A549 (cell line): ENCODE results near the gene COL15A1. TPM values are rescaled to one million over a fixed set of nuclear protein-coding genes. Genes with fewer than 3 reads are reported as not detected.

Experiments used
- ATAC-seq, 2 experiments: fragments of 200-7000 bp in 1 of 2; fragments of >200 bp in 1 of 2; cut with Nextera tagmentation in 1 of 2; cut with Tn5 transposase in 1 of 2; 3 replicates each; pipeline versions ENCODE4 v1.8.0 to v1.9.1; 2018 to 2020; ENCODE audit warnings: mild to moderate bottlenecking in 1 of 2, moderate library complexity in 1 of 2
- CTCF ChIA-PET: fragments of 300-600 bp; sonication (Branson Sonifier 250); formaldehyde crosslinking; extraction: SDS; loops from one replicate; lab custom pipeline; 2021; ENCODE audit warnings: antibody characterized with exemption, inconsistent platforms; lab: Yijun Ruan, JAX
- POLR2A ChIA-PET: fragments of 350-600 bp; formaldehyde crosslinking; extraction: SDS; loops from one replicate; lab custom pipeline; 2021; ENCODE audit warnings: antibody characterized with exemption, inconsistent platforms; lab: Yijun Ruan, JAX
- DNase-seq, 2 experiments: peaks; one replicate each; pipeline versions ENCODE4 v3.0.0 to v3.0.0-alpha.2; 2011 to 2016; ENCODE audit warnings: low read depth in 1 of 2, low spot score in 1 of 2
- FAIRE-seq: peaks from 2 replicates; lab custom pipeline; 2011; peaks lifted over from hg19 to GRCh38; lab: Jason Lieb, UNC
- H3K27ac ChIP-seq, 2 experiments: fragments of >200 bp; sonication (Bioruptor Twin); formaldehyde crosslinking; 3 replicates each; pipeline ENCODE4 v1.5.1; 2016 to 2017
- H3K4me1 ChIP-seq: fragments of >200 bp; sonication (Bioruptor Twin); formaldehyde crosslinking; 3 replicates; pipeline ENCODE4 v1.6.1; 2016
- H3K4me2 ChIP-seq: fragments of >200 bp; sonication (Bioruptor Twin); formaldehyde crosslinking; 3 replicates; pipeline ENCODE4 v1.6.1; 2016
- H3K4me3 ChIP-seq: fragments of >200 bp; sonication (Bioruptor Twin); formaldehyde crosslinking; 3 replicates; pipeline ENCODE4 v1.5.1; 2016
- H3K9me3 ChIP-seq: fragments of >200 bp; sonication (Bioruptor Twin); formaldehyde crosslinking; 3 replicates; pipeline ENCODE4 v1.6.1; 2016
- BCL3 ChIP-seq: fragments of >200 bp; sonication (Bioruptor Twin); formaldehyde crosslinking; IDR thresholded peaks from 3 replicates; pipeline ENCODE4 v1.6.1; 2016
- BHLHE40 ChIP-seq: IDR thresholded peaks from 2 replicates; pipeline ENCODE4 v1.6.1; 2012; ENCODE audit warnings: low read depth, low read length, inconsistent platforms
- CBX2 ChIP-seq: fragments of 200-600 bp; sonication (generic); IDR thresholded peaks from 2 replicates; pipeline ENCODE4 v1.6.1; 2016; ENCODE audit warnings: low read depth, mild to moderate bottlenecking, borderline replicate concordance
- CHD2 ChIP-seq: fragments of 150-350 bp; IDR thresholded peaks from 2 replicates; pipeline ENCODE4 v1.6.1; 2014; ENCODE audit warnings: low read length; ENCODE audit not compliant: partially characterized antibody
- EHF ChIP-seq: fragments of 250-450 bp; sonication (Bioruptor Pico); IDR thresholded peaks from 2 replicates; pipeline ENCODE4 v1.5.0; 2020; ENCODE audit warnings: mild to moderate bottlenecking
- EHMT2 ChIP-seq: fragments of 200-600 bp; sonication (generic); IDR thresholded peaks from 2 replicates; pipeline ENCODE4 v1.6.1; 2016; ENCODE audit warnings: antibody characterized with exemption, low read depth, mild to moderate bottlenecking, moderate library complexity
- FOSB ChIP-seq: fragments of 250-450 bp; sonication (Bioruptor Pico); IDR thresholded peaks from 2 replicates; pipeline ENCODE4 v1.5.0; 2020; ENCODE audit warnings: mild to moderate bottlenecking, moderate library complexity
- FOSL2 ChIP-seq, 2 experiments: fragments of 450-650 bp in 1 of 2; fragments of >200 bp in 1 of 2; sonication (Bioruptor Twin) in 1 of 2; formaldehyde crosslinking; IDR thresholded peaks; 2 replicates each; pipeline versions ENCODE4 v1.5.0 to v1.6.1; 2016 to 2020; ENCODE audit warnings: mild to moderate bottlenecking in 1 of 2, moderate library complexity in 1 of 2
- FOXS1 ChIP-seq: fragments of 250-450 bp; sonication (Bioruptor Pico); IDR thresholded peaks from 2 replicates; pipeline ENCODE4 v1.5.0; 2020; ENCODE audit warnings: mild to moderate bottlenecking, moderate library complexity
- GATA3 ChIP-seq: IDR thresholded peaks from 2 replicates; pipeline ENCODE4 v1.6.1; 2012; ENCODE audit warnings: borderline replicate concordance
- HOXB5 ChIP-seq: fragments of 250-450 bp; sonication (Bioruptor Pico); IDR thresholded peaks from 2 replicates; pipeline ENCODE4 v1.5.0; 2020; ENCODE audit warnings: mild to moderate bottlenecking, moderate library complexity
- JUNB ChIP-seq: fragments of >200 bp; sonication (Bioruptor Twin); formaldehyde crosslinking; IDR thresholded peaks from 2 replicates; pipeline ENCODE4 v1.6.1; 2016
- KDM5A ChIP-seq: fragments of 200-600 bp; sonication (generic); IDR thresholded peaks from 2 replicates; pipeline ENCODE4 v1.6.1; 2016; ENCODE audit warnings: antibody characterized with exemption, mild to moderate bottlenecking
- MAFK ChIP-seq: fragments of 450-650 bp; IDR thresholded peaks from 2 replicates; pipeline ENCODE4 v1.6.1; 2014; ENCODE audit not compliant: partially characterized antibody
- MYC ChIP-seq: IDR thresholded peaks from 2 replicates; pipeline ENCODE4 v1.6.1; 2012; ENCODE audit warnings: mild to moderate bottlenecking, inconsistent platforms, low read length, improper control_type of control experiment, borderline replicate concordance
- POLR2A ChIP-seq: IDR thresholded peaks from 2 replicates; pipeline ENCODE4 v1.6.1; 2012; ENCODE audit warnings: mild to moderate bottlenecking, low read length
- POLR2AphosphoS2 ChIP-seq: conservative IDR thresholded peaks from 2 replicates; pipeline ENCODE4 v1.6.1; 2012; ENCODE audit warnings: low read length, improper control_type of control experiment, inconsistent platforms
- RARB ChIP-seq: fragments of 250-450 bp; sonication (Bioruptor Pico); IDR thresholded peaks from 2 replicates; pipeline ENCODE4 v1.8.0; 2021; ENCODE audit warnings: mild to moderate bottlenecking, moderate library complexity
- REST ChIP-seq: fragments of 200-600 bp; sonication (generic); IDR thresholded peaks from 2 replicates; pipeline ENCODE4 v1.6.1; 2016; ENCODE audit warnings: antibody characterized with exemption, mild to moderate bottlenecking, moderate library complexity
- RFX5 ChIP-seq: fragments of 450-650 bp; IDR thresholded peaks from 2 replicates; pipeline ENCODE4 v1.7.1; 2014; ENCODE audit warnings: antibody characterized with exemption, mild to moderate bottlenecking, moderate library complexity
- RNF2 ChIP-seq: fragments of 200-600 bp; sonication (generic); IDR thresholded peaks from 2 replicates; pipeline ENCODE4 v1.6.1; 2016; ENCODE audit warnings: low read depth, mild to moderate bottlenecking, antibody characterized with exemption, moderate library complexity, borderline replicate concordance
- SMC3 ChIP-seq: fragments of >200 bp; sonication (Bioruptor Twin); formaldehyde crosslinking; IDR thresholded peaks from 3 replicates; pipeline ENCODE4 v1.6.1; 2018; ENCODE audit warnings: inconsistent platforms
- TFCP2L1 ChIP-seq: fragments of 250-450 bp; sonication (Bioruptor Pico); IDR thresholded peaks from 2 replicates; pipeline ENCODE4 v1.5.0; 2021; ENCODE audit warnings: mild to moderate bottlenecking
- TP53 ChIP-seq: fragments of 250-450 bp; sonication (Bioruptor Pico); IDR thresholded peaks from 2 replicates; pipeline ENCODE4 v1.5.0; 2021; ENCODE audit warnings: mild to moderate bottlenecking, moderate library complexity
- USF2 ChIP-seq: fragments of 450-650 bp; IDR thresholded peaks from 2 replicates; pipeline ENCODE4 v1.6.1; 2014; ENCODE audit warnings: antibody characterized with exemption
- ZC3H11A ChIP-seq: fragments of 450-650 bp; IDR thresholded peaks from 2 replicates; pipeline ENCODE4 v1.6.1; 2014; ENCODE audit warnings: antibody characterized with exemption, mild to moderate bottlenecking
- ZFP36 ChIP-seq: fragments of 450-650 bp; IDR thresholded peaks from 2 replicates; pipeline ENCODE4 v1.6.1; 2014; ENCODE audit warnings: borderline replicate concordance; ENCODE audit not compliant: partially characterized antibody
- ZNF302 ChIP-seq: fragments of 250-450 bp; sonication (Bioruptor Pico); IDR thresholded peaks from 2 replicates; pipeline ENCODE4 v1.9.0; 2021; ENCODE audit warnings: inconsistent platforms, mild to moderate bottlenecking, moderate library complexity
- WGBS: methylation state at CpG from one replicate; pipeline ENCODE4 v1.1.6; 2017; ENCODE audit errors: missing lambda C conversion rate; 5-methylcytosine and 5-hydroxymethylcytosine counted together
- polyA plus RNA-seq, 4 experiments: library from polyadenylated mRNA; depleted of rRNA in 3 of 4; stranded (reverse); fragments of >200 nt; fragmentation: RNase III in 1 of 4; extraction: RNeasy Plus Mini Kit Qiagen cat#74134 plus additional on column Dnase treatment in 1 of 4; gene quantifications; 2 replicates in 3 of 4; 3 replicates in 1 of 4; pipeline ENCODE4 v1.2.3, GENCODE V29; 2011 to 2017
- TF ChIP-seq, protein P1 (sequence below): IDR thresholded peaks from 2 replicates; pipeline ENCODE4 v1.6.1; 2012; ENCODE audit warnings: low read depth, borderline replicate concordance
- TF ChIP-seq, protein P2 (sequence below): IDR thresholded peaks from 2 replicates; pipeline ENCODE4 v1.6.1; 2012

The COL15A1 gene
- polyA plus RNA-seq, 2 of the 4 experiments (the other 2 are of a cell fraction): 0.09 to 0.12 TPM

DNA sequence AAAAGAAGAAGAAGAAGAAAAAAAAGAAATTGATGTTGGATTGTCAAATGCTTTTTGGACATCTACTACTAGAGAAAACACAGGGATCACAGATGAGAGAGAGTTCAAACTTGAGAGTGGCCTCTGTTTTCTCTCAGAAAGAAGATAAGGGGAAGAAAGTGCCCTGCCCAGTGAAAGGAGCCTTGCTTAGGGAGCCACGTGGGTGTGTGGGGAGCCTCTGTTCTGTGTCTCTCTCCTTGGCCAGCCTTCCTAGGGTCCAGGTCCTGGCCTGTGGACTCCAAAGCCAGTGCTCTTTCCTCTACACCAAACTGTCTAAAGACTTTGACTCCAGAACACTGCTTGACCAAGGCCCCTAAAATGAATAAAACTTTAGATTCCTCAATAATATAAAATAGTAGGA is 22.0 kb upstream of the COL15A1 start:
- Histone ChIP-seq H3K27ac (no peak overlapping the region), H3K4me1 (no peaks in the 10 kb centered on the region), H3K4me2 (no peak overlapping the region), H3K9me3 (no peaks in the 10 kb centered on the region), H3K4me3 (no peak overlapping the region)
- 0% methylated on average over 1 of the region's 1 CpG for WGBS
- DNase-seq (no peak), FAIRE-seq (no peak), ATAC-seq (no peak)
- TF ChIP-seq BHLHE40: no peak
- no peak for TF ChIP-seq POLR2A
- TF ChIP-seq, protein P1, sequence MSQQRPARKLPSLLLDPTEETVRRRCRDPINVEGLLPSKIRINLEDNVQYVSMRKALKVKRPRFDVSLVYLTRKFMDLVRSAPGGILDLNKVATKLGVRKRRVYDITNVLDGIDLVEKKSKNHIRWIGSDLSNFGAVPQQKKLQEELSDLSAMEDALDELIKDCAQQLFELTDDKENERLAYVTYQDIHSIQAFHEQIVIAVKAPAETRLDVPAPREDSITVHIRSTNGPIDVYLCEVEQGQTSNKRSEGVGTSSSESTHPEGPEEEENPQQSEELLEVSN: no peak
- no peak for TF ChIP-seq POLR2AphosphoS2
- TF ChIP-seq MAFK: no peak
- no peak for TF ChIP-seq BCL3
- no peak for TF ChIP-seq KDM5A
- TF ChIP-seq SMC3: no peak
- TF ChIP-seq JUNB: no peak
- TF ChIP-seq ZC3H11A: no peak
- TF ChIP-seq RNF2: no peak
- no peak for TF ChIP-seq FOSB (CRISPR knock-in tag)
- TF ChIP-seq REST: no peak
- no peak for TF ChIP-seq FOSL2 (IDR thresholded peaks at IDR 0.05)
- no peak for TF ChIP-seq FOSL2 (CRISPR knock-in tag; IDR thresholded peaks at IDR 0.05)
- no peak for TF ChIP-seq HOXB5
- TF ChIP-seq RFX5: no peak
- TF ChIP-seq FOXS1 (CRISPR knock-in tag): no peak
- no peak for TF ChIP-seq CBX2
- TF ChIP-seq EHF: no peak
- TF ChIP-seq MYC: no peak
- ChIA-PET POLR2A (no interaction called here), CTCF (no interaction called here)

- no peak overlapping the region for H3K27ac ChIP-seq
- no peaks in the 10 kb centered on the region for H3K9me3 ChIP-seq
- H3K4me1 ChIP-seq: no peaks in the 10 kb centered on the region
- POLR2A ChIA-PET: interaction anchor here (0.6 kb wide), 1 partner anchor 12 kb away, joined by 5 read pairs; no protein-coding TSS in a partner anchor
- 66% methylated on average over 4 of the region's 4 CpGs for WGBS
- no peak overlapping the region for H3K4me2 ChIP-seq
- no peak for DNase-seq
- TF ChIP-seq, protein P1: no peak
- TF ChIP-seq ZFP36 (no peak), ZNF302 (no peak), GATA3 (no peak), EHMT2 (no peak), USF2 (no peak), FOXS1 (CRISPR knock-in tag) (no peak), CBX2 (no peak), TP53 (CRISPR knock-in tag) (no peak), MAFK (no peak), RARB (CRISPR knock-in tag) (no peak), FOSL2 (IDR thresholded peaks at IDR 0.05) (no peak), FOSL2 (CRISPR knock-in tag; IDR thresholded peaks at IDR 0.05) (no peak), EHF (no peak), POLR2AphosphoS2 (no peak), CHD2 (no peak), RFX5 (no peak), TFCP2L1 (CRISPR knock-in tag) (no peak)
- TF ChIP-seq, protein P2, sequence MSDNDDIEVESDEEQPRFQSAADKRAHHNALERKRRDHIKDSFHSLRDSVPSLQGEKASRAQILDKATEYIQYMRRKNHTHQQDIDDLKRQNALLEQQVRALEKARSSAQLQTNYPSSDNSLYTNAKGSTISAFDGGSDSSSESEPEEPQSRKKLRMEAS: no peak
- FAIRE-seq: no peak
- CTCF ChIA-PET: interaction anchor here (0.9 to 1.6 kb wide), 3 partner anchors 9 to 75 kb away, joined by 3 to 4 read pairs (median 3); no protein-coding TSS in a partner anchor
- no peak overlapping the region for H3K4me3 ChIP-seq
- 0 out of 6 replicates have a peak, but pooled peaks of 1 of the 2 experiments have one; percentile 24 for ATAC-seq
These were observed 20.8 kb upstream of the COL15A1 start for GRCh38 chr9:98922721-98923435.
